CD4-positive, alpha-beta T cell (primary cell): ENCODE results near the gene FAM114A2. TPM values are rescaled to one million over a fixed set of nuclear protein-coding genes. Genes with fewer than 3 reads are reported as not detected.

ENCODE experiments used
- ATAC-seq: fragments of 200-7000 bp; cut with Tn5 transposase; one replicate; pipeline ENCODE4 v1.10.0; 2022; ENCODE audit warnings: mild to moderate bottlenecking; ENCODE audit not compliant: poor library complexity
- CTCF ChIA-PET: fragments of 350-600 bp; sonication (Branson Sonifier 250); formaldehyde crosslinking; loops from one replicate; lab custom pipeline; 2021; ENCODE audit warnings: antibody characterized with exemption, inconsistent platforms; lab: Charles Lee
- POLR2A ChIA-PET: fragments of 350-600 bp; sonication (Branson Sonifier 250); formaldehyde crosslinking; loops from one replicate; lab custom pipeline; 2021; ENCODE audit warnings: antibody characterized with exemption, inconsistent platforms; lab: Charles Lee
- DNase-seq, 14 experiments: peaks; one replicate each; pipeline ENCODE4 v3.0.0-alpha.2; 2013 to 2020; ENCODE audit warnings: mixed read lengths in 2 of 14
- H3K27ac ChIP-seq, 2 donors: one replicate each; pipeline versions ENCODE4 v1.5.1 to v1.7.0; 2013; ENCODE audit warnings: low read length in 2 of 2, low read depth in 1 of 2, mild to moderate bottlenecking in 1 of 2
- H3K27me3 ChIP-seq, 2 experiments: 1 replicate in 1 of 2; 2 replicates in 1 of 2; pipeline versions ENCODE4 v1.6.1 to v1.7.0; 2013; ENCODE audit warnings: low read length in 2 of 2, control low read depth in 1 of 2, mild to moderate bottlenecking in 1 of 2, moderate library complexity in 1 of 2; ENCODE audit not compliant: insufficient read depth in 2 of 2, control insufficient read depth in 1 of 2
- H3K36me3 ChIP-seq: one replicate; pipeline ENCODE4 v1.6.1; 2013; ENCODE audit warnings: low read length, control low read depth; ENCODE audit not compliant: insufficient read depth
- H3K4me1 ChIP-seq: one replicate; pipeline ENCODE4 v1.6.1; 2013; ENCODE audit warnings: low read length, control low read depth; ENCODE audit not compliant: insufficient read depth
- H3K4me3 ChIP-seq: one replicate; pipeline ENCODE4 v1.5.1; 2013; ENCODE audit warnings: mild to moderate bottlenecking, low read length, moderate library complexity
- H3K9me3 ChIP-seq, 2 experiments: 1 replicate in 1 of 2; 2 replicates in 1 of 2; pipeline versions ENCODE4 v1.6.1 to v1.7.0; 2013; ENCODE audit warnings: low read length in 2 of 2, mild to moderate bottlenecking in 2 of 2, control low read depth in 1 of 2, moderate library complexity in 1 of 2; ENCODE audit not compliant: control insufficient read depth in 1 of 2, insufficient read depth in 1 of 2
- H3K27ac Mint-ChIP-seq: one replicate; pipeline ENCODE4 v1.8.0; 2020; ENCODE audit warnings: mixed read lengths
- H3K27me3 Mint-ChIP-seq: one replicate; pipeline ENCODE4 v1.8.0; 2021; ENCODE audit warnings: mixed read lengths
- H3K36me3 Mint-ChIP-seq: one replicate; pipeline ENCODE4 v1.8.0; 2021; ENCODE audit warnings: low read depth, mixed read lengths
- H3K4me1 Mint-ChIP-seq: one replicate; pipeline ENCODE4 v1.8.0; 2021; ENCODE audit warnings: low read depth, mixed read lengths
- H3K4me3 Mint-ChIP-seq: one replicate; pipeline ENCODE4 v1.8.0; 2020; ENCODE audit warnings: mild to moderate bottlenecking, mixed read lengths
- H3K9me3 Mint-ChIP-seq: one replicate; pipeline ENCODE4 v1.8.0; 2020; ENCODE audit warnings: mixed read lengths
- intact Hi-C, 2 experiments: fragments of 100-400 bp; cut with DNase I in 1 of 2; cut with micrococcal nuclease in 1 of 2; formaldehyde crosslinking; loops; one replicate each; pipeline versions ENCODE4 v1.15.1 to v1.9.0; 2023 to 2025; cut with DNase I, micrococcal nuclease
- total RNA-seq, 174 experiments: library from RNA in 2 of 174; stranded (reverse) in 2 of 174; gene quantifications; one replicate each; pipeline ENCODE4 v1.2.3 and lab custom pipeline; 2021 to 2026
- TF ChIP-seq, protein P1 (sequence below): fragments of 200-600 bp; IDR thresholded peaks from one replicate; pipeline ENCODE4 v1.8.0; 2022; ENCODE audit warnings: antibody characterized with exemption, mild to moderate bottlenecking

Gene FAM114A2
- total RNA-seq, 2 experiments from 2014 or later: 21.9 to 23.3 TPM

DNA sequence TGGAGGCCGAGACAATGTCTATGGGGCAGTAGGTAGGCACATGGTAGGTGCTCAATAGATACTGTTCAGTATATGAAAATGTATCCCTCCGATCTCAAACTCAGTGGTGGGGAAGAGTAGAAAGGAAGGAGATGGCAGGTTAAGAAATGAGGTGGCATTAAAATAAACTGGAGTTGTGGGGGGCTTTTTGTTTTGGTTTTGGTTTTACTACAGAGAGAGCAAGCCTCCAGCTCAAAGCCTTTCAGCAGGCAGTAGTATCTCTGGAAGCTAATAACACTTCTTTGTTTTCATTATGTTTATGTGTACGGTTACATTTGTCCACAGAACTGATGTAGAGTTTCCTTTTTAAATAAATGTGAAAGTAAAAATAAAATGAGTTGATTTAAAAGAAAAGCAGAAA is 8.6 kb upstream of the FAM114A2 start:
- TF ChIP-seq, protein P1, sequence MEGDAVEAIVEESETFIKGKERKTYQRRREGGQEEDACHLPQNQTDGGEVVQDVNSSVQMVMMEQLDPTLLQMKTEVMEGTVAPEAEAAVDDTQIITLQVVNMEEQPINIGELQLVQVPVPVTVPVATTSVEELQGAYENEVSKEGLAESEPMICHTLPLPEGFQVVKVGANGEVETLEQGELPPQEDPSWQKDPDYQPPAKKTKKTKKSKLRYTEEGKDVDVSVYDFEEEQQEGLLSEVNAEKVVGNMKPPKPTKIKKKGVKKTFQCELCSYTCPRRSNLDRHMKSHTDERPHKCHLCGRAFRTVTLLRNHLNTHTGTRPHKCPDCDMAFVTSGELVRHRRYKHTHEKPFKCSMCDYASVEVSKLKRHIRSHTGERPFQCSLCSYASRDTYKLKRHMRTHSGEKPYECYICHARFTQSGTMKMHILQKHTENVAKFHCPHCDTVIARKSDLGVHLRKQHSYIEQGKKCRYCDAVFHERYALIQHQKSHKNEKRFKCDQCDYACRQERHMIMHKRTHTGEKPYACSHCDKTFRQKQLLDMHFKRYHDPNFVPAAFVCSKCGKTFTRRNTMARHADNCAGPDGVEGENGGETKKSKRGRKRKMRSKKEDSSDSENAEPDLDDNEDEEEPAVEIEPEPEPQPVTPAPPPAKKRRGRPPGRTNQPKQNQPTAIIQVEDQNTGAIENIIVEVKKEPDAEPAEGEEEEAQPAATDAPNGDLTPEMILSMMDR: no peak
- Mint-ChIP-seq H3K27me3 (no peaks in the 10 kb centered on the region), H3K9me3 (no peaks in the 10 kb centered on the region), H3K4me3 (no peak overlapping the region), H3K4me1 (peaks cover 75% of the 10 kb centered on the region), H3K36me3 (peaks cover 70% of the 10 kb centered on the region), H3K27ac (no peak overlapping the region)
- Histone ChIP-seq H3K4me3 (no peak overlapping the region), H3K27me3 (no peaks in the 10 kb centered on the region), H3K36me3 (peaks cover 19% of the 10 kb centered on the region), H3K9me3 (no peaks in the 10 kb centered on the region), H3K4me1 (peaks cover 11% of the 10 kb centered on the region), H3K27ac (no peak overlapping the region)
- DNase-seq: no peak
- ChIA-PET POLR2A (interaction anchor here (3.5 kb wide), 1 partner anchor 9 kb away, joined by 14 read pairs; the partner anchor contains the start of genes FAM114A2 and MFAP3), CTCF (interaction anchor here (1.9 kb wide), 1 partner anchor 25 kb away, joined by 5 read pairs; no protein-coding TSS in a partner anchor)
- intact Hi-C loops: no loop called here
- no peak for ATAC-seq

DNA sequence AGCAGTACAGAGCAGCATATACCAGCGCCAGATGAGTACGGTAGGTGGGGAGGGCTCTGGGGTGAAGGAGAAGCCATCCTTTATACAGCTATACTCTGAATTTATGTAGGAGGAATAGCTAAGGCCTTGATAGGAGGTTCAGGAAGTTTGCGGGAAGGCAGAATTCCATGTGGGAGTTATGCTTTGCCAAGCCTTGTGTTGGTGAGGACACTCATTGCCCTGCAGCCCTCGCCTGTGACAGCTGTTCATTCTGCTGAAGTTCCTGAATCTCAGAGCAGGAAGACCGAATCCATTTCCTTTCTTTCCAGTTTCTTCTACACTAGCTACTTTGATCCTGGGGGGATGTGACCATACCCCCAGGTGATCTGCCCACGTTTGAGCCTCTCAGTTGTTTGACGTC is 7.8 kb upstream of the FAM114A2 start:
- Histone ChIP-seq H3K36me3 (peaks cover 12% of the 10 kb centered on the region), H3K4me1 (peaks cover 11% of the 10 kb centered on the region), H3K27me3 (no peaks in the 10 kb centered on the region), H3K9me3 (no peaks in the 10 kb centered on the region), H3K27ac (no peak overlapping the region), H3K4me3 (no peak overlapping the region)
- ATAC-seq (no peak), DNase-seq (no peak)
- intact Hi-C loops: no loop called here
- Mint-ChIP-seq H3K27ac (no peak overlapping the region), H3K36me3 (peaks cover 65% of the 10 kb centered on the region), H3K9me3 (no peaks in the 10 kb centered on the region), H3K4me1 (peaks cover 83% of the 10 kb centered on the region), H3K4me3 (no peak overlapping the region), H3K27me3 (no peaks in the 10 kb centered on the region)
- ChIA-PET POLR2A (interaction anchor here (3.5 kb wide), 1 partner anchor 8 kb away, joined by 14 read pairs; the partner anchor contains the start of genes FAM114A2 and MFAP3), CTCF (no interaction called here)
- TF ChIP-seq, protein P1: no peak

DNA sequence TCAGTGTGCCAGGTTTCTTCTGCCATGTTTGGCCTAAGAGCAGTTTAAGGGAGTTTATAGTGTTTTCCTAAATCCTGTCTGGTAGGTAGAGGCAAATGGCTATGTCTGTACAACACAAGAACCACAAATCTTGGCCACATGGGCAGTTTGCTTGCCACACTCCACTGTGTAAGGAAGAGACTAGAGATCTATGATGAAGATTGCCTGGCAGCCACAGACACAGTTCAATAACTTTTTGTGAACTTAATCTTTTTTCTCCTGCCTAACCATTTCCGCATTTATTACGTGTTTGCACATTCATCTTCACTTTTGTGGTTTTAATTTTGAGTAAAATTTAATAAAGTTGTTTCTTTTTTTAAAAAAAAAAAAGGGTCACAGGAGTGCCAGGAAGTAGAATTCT is 5.9 kb upstream of the FAM114A2 start:
- Mint-ChIP-seq H3K27me3 (no peaks in the 10 kb centered on the region), H3K9me3 (no peaks in the 10 kb centered on the region), H3K36me3 (peaks cover 55% of the 10 kb centered on the region), H3K27ac (peak overlapping the region; percentile 41), H3K4me1 (peaks cover 86% of the 10 kb centered on the region), H3K4me3 (no peak overlapping the region)
- Histone ChIP-seq H3K4me3 (no peak overlapping the region), H3K4me1 (peaks cover 11% of the 10 kb centered on the region), H3K9me3 (no peaks in the 10 kb centered on the region), H3K36me3 (peaks cover 7% of the 10 kb centered on the region), H3K27ac (no peak overlapping the region), H3K27me3 (no peaks in the 10 kb centered on the region)
- intact Hi-C loops: loop anchor here in 1 of 2 experiments (5.0 kb wide), 1 partner anchor 893 kb away; the partner anchor contains the start of gene GEMIN5
- CTCF ChIA-PET: no interaction called here
- peak in 2 of 14 experiments; percentile 15 to 23 for DNase-seq
- TF ChIP-seq, protein P1: no peak
- POLR2A ChIA-PET: no interaction called here
- peak; percentile 43 for ATAC-seq
